Left ventricle myocardium superior (tissue), 1 donor: ENCODE data around the gene KCNIP1. TPM values are rescaled to one million over a fixed set of nuclear protein-coding genes. Genes with fewer than 3 reads are reported as not detected.
A peak's percentile ranks its signal among the peaks of the same experiment; 100 is the strongest.

Source experiments
- ATAC-seq: fragments of 200-7000 bp; cut with Tn5 transposase; one replicate; pipeline ENCODE4 v1.9.1; 2020; ENCODE audit warnings: mild to moderate bottlenecking, moderate library complexity
- DNase-seq: peaks from one replicate; pipeline ENCODE4 v3.0.0-alpha.2; 2020
- intact Hi-C: fragments of 100-400 bp; cut with micrococcal nuclease; formaldehyde crosslinking; loops from one replicate; pipeline ENCODE4 v1.11.0; 2022
- total RNA-seq: library from RNA; stranded (reverse); fragmentation: NEBNext Ultra II Directional; extraction: Animal tissue kit (Norgen Biotek cat#: 25700); gene quantifications from one replicate; pipeline ENCODE4 v1.2.1, GENCODE V29; 2021
- donor health status: DM: no; HTN: yes; CAD: no; lungs with severe emphysema.

The KCNIP1 gene
- total RNA-seq, 1 donor from 2014 or later: 0.20 TPM

DNA sequence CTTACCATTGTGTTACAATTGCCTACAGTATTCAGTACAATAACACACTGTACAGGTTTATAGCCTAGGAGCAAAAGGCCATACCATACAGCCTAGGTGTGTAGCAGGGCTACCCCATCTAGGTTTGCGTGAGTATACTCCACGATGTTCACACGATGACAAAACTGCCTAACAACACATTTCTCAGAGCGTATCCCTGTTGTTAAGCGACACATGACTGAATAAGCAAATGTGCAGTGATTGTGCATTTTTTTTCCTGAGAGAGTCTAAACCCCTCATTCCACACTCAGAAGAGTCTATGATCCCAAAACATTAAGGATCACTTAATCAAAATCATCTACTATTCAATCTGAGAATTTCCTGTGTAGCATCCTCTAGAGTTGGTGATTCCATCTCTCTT, 211.3 kb downstream of the KCNIP1 start:
- ATAC-seq (no peak), DNase-seq (no peak)
- intact Hi-C loops: no loop called here

DNA sequence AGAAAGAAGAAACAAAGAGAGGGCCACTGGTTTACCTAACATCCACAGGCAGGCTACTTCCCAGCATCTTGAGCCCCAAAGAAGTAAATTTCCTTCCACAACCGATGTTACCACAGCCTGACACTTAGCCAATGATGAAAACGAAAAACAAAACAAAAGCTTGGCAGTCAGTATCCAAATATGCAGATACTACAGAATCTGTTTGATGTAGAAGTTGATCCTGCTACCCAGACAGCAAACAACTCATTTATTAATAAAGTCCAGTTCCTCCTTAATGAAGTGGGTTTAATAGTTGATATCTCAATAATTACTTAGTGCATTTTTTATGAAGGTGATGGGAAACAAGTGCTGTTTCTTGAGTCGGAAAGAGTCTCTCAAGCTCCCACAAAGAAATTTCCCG, 212.6 kb downstream of the KCNIP1 start:
- no peak for ATAC-seq
- intact Hi-C loops: no loop called here
- DNase-seq: no peak

DNA sequence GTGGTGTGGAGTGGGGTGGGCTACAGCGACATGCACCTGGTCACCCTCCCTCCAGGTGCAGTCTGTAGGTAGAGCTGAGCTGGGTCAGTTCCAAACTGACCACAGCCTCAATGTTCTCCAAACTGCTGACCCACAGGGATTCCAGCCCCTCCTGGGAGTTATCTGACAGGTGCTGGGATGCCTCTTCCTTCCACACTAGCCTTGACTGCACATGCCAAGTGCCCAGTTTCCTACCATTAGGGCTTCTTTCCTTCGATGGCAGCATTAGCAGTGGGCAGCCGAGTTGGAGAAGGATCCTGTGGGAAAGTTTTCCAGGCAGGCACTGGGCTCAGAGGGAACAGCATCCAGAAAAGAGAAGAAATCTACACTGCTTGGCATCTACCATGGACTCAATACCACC, 215.7 kb downstream of the KCNIP1 start:
- intact Hi-C loops: no loop called here
- no peak for DNase-seq
- ATAC-seq: no peak

DNA sequence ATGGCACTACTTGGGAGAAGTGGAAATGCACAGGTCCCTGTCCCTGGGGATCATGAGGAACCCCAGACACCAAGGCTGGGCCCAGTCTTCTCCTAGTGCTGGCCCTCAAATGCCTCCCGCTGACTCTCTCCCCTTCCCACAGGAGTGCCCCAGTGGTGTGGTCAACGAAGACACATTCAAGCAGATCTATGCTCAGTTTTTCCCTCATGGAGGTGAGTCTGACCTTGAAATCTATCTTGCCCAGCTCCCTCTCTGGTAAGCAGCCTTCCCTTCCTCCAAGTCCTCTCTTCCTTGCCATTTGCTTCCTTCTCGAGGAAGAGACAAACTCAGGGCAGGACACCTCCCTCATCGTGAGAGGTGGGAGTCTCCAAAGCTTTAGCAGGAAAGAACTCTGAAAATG, 216.4 kb downstream of the KCNIP1 start:
- ATAC-seq: no peak
- intact Hi-C loops: no loop called here
- DNase-seq: no peak

DNA sequence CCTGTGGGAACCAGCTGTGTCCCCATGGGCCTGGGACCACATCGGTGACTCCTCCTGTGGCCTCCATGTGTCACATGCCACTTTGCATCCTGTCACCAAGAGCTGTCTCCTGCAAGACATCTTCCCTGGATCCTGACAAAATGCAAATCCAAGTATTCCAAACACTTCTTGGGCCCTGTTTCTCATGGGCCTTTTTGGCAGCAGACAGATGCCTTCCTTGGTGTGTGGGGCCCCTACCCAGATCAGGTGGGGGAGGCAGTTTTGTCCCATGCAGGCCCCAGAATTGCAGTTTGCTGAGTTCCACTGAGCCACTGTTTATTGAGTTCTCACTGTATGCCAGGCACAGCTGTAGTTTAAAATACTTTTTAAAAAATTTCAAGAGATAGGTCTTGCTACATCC, 217.2 kb downstream of the KCNIP1 start:
- DNase-seq (no peak), ATAC-seq (no peak)
- intact Hi-C loops: no loop called here

DNA sequence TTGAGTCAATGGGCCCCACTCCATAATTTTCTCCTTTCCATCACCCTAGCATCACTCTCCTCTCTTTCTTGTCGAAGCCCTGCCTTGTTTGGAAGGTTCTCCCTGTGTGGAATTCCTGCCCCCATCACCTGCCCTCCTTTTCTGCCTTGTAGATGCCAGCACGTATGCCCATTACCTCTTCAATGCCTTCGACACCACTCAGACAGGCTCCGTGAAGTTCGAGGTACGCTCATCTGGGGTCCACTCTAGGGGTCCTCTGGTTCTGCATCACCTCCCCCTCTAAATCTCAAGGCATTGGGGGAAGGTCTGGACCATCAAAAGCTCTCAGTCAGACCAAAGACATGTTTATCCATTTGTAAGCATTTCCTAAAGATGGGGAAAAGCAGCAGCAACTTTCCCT, 217.9 kb downstream of the KCNIP1 start:
- DNase-seq: no peak
- no peak for ATAC-seq
- intact Hi-C loops: no loop called here

DNA sequence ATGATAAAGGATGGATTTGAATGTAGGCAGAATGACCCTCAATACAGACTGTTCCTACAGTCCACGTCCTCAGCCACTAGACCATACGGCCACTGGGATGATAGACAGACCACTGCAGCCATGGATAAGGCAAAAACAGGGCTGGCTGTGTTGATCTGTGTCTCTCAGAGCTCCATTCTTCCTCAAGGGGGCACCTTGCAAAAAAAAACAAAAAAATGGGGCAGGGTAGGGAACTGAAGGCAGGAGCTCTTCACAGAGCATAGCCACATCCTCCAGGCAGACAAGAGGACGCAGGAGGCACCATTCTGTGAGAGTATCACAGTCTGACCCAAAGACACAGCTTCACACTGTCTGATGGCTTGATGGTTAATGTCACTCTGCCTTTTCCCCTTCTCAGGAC, 218.5 kb downstream of the KCNIP1 start:
- no peak for ATAC-seq
- intact Hi-C loops: no loop called here
- DNase-seq: no peak

DNA sequence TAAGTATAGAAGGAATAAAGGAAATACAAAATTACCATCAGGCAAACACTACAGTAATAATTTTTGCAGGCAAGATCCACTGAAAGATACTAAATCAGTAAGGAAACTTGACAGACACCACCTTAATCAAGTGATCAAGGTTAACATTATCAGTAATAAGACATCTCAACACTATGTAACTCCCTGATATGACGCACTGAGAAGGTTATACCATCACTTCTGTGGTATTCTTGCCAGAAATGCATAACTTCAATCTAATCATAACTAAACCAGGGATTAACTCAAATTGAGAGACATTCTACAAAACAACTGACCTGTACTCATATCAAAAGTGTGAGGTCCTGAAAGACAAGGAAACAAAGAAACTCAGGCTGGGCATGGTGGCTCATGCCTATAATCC, 227.2 kb downstream of the KCNIP1 start:
- ATAC-seq (no peak), DNase-seq (no peak)
- intact Hi-C loops: no loop called here

DNA sequence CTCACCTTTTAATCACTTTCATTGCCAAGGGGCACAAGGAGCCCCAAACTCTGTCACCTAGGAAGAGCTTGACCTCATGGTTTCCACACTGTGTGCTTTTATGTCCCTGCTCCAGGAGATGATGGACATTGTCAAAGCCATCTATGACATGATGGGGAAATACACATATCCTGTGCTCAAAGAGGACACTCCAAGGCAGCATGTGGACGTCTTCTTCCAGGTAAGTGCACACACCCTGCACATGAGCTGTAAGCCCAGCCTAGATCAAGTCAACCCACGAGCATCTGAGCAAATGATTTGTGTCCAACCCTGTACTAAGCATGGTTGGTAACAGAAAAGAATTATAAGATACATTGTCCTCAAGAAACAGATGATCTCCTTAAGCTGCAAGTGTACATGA, 228.9 kb downstream of the KCNIP1 start:
- no peak for ATAC-seq
- no peak for DNase-seq
- intact Hi-C loops: no loop called here

DNA sequence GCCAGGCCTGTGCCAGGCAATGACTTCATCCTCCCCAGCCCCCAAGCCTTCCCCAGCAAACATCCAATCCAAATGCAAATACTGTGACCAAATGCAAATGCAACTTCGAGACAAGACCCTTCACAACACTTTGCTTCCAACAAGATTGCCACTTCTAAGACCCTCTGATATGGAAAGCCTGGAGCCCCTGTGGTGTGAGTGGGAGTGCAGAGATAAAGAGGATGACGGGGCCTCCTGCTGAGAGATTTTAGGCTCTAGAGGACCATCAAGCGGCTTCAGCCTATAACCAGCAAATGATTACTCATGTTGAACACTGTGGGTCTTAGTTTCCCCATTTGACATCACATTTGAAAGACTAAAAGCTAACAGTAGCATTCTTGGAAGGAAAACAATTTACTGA, 233.1 kb downstream of the KCNIP1 start:
- intact Hi-C loops: no loop called here
- ATAC-seq (no peak), DNase-seq (no peak)

DNA sequence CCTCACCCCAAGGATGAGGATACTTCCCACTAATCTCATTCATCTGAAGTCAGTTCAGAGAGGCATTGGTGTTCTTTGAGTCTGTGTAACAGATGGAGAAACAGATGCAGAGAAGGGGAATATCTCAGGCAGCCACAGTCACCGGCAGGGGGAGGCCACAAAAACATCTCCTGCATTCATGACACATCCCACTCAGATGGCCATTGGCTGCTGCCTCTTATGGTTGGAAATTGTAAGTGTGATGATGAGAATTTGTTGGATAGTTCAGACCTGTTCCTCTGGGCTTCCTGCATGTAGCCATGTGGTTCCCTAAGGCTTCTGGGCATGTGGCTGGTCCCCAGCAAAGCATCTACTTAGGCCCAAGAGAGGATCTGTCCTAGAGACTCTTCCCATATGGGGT, 233.8 kb downstream of the KCNIP1 start:
- ATAC-seq (no peak), DNase-seq (no peak)
- intact Hi-C loops: no loop called here

DNA sequence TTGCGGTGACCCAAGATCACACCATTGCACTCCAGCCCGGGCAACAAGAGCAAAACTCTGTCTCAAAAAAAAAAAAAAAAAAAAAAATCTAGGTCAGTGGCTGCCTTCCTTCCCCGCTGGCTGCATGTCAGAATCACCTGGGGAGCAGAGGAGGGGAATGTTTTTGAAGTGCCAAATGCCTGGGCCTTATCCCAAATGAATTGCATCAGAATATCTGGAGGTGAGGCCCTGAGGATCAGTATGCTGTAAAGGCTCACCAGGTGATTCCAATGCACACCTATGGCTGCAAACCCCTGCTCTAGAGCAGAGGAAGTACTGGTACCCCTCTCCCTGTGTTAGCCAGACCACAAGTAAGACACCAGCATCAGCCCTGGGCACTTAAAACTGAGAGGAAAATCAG, 235.0 kb downstream of the KCNIP1 start:
- DNase-seq (no peak), ATAC-seq (no peak)
- intact Hi-C loops: no loop called here

DNA sequence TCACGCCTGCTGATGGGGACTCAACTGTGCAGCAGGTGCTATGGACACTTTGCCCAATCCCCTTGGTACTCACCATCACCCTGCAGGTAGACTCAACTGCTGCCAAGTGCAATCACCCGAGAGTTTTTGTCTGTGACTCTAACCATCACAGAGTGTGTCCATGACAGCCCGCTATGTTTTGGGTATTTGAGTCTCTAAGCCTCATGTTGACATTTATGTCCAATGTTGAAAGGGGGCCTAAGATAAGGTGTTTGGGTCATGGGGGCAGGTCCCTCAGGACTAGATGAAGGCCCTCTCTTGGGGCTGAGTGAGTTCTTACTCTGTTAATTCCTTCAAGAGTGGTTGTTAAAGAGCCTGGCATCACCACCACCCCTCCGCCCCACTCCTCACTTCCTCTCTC, 235.6 kb downstream of the KCNIP1 start:
- intact Hi-C loops: no loop called here
- DNase-seq (no peak), ATAC-seq (no peak)

DNA sequence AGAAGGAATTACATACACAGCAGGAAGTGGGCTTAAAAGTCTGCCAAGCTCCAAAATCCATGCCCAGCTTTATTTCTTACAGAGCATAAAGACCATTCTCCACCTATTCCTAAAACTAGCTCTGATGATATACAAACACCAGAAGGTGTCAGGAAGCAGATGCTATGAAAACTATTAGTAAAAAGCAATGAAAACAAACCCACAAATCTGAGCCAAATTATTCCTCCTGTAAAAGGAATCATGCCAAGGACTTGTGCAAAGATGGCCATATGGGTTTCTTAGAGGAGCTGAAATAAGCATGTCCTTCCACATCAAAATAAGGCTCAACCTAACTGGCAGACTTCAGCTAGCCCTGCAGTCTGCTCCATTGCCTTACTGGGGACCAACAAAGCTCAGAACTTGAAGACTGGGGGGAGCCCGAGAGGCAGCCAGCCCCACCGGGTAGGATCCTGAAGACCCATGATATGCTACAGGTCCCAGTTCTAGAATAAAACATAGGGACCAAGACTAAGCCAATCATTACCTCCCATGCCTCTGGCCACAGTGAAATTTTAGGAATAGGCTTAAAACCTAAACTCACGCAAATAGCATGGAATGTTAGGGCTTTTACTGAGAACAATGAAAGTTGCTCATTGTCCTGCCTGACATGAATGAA, 236.9 kb downstream of the KCNIP1 start:
- ATAC-seq: no peak

DNA sequence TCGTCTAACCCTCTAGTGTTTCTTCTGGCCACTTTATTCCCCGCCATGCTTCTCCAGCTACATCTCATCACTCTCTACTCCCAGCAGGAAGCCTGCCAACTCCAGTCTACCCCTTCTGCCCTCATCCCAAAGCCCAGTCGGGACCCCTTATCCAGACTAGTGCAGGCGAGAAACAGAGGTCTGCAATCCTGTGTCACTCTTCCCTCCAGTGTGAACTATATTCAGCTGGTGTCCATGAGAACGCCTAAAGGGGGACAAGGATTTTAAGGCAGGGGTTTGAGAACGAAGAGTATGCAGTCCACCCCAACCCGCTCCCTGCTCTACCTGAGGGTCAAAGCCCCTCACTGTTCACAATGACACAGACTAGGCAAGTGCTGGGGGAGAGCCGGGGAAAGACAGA, 238.0 kb downstream of the KCNIP1 start:
- DNase-seq: no peak
- ATAC-seq: no peak
- intact Hi-C loops: no loop called here

More for the DNA sequence above, 236.9 kb downstream of the KCNIP1 start:
- intact Hi-C loops: no loop called here
- DNase-seq: no peak

DNA sequence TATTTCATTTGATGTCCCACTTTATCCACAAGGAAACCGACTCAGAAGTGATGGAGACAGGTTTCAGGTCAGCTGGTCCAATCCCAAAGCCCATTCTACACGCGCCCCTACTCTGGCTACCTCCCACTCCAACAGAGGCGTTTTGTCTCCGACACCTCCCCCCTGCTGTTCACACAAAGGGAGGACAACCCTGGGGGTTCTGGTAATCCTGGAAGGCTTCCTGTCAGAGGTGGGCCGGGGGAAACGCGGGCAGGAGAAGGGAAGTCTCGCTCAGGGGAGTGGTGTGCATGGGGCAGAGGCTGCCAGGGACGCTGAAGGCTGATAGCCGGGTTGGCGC, 240.0 kb downstream of the KCNIP1 start:
- intact Hi-C loops: loop anchor here (2.0 kb wide), 1 partner anchor 47 kb away; no protein-coding TSS in a partner anchor
- ATAC-seq: no peak
- DNase-seq: no peak

DNA sequence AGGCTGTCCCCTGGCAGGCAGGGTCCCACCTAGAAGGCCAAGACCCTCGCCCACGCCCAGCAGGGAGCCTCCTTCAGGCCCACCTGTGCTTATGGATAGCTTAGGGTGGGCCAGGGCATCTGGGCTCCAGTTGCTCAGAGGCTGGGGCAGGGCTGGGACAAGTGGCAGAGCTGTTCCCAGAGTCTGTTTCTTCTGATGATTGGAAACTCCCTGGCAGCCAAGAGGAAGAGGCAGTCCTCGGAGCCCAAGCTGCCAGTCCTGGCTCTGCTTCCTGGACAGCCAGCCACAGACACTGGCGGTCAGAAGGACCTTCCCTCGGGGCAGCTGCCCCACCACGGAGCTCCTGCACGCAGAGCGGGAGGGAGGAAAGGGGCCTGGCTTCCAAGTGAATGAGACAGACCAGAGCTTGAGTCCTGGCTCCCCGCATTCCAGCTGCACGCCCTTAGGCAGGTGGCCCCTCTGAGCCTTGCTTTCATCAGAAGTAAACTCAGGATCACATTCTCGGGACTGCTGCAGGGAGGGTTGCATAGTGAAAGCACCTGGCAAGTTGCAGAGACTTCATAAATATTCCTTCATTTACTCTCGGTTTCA, 241.8 kb downstream of the KCNIP1 start:
- intact Hi-C loops: loop anchor here (2.0 kb wide), 1 partner anchor 45 kb away; no protein-coding TSS in a partner anchor
- peak; percentile 78 for ATAC-seq
- peak; percentile 84 for DNase-seq

DNA sequence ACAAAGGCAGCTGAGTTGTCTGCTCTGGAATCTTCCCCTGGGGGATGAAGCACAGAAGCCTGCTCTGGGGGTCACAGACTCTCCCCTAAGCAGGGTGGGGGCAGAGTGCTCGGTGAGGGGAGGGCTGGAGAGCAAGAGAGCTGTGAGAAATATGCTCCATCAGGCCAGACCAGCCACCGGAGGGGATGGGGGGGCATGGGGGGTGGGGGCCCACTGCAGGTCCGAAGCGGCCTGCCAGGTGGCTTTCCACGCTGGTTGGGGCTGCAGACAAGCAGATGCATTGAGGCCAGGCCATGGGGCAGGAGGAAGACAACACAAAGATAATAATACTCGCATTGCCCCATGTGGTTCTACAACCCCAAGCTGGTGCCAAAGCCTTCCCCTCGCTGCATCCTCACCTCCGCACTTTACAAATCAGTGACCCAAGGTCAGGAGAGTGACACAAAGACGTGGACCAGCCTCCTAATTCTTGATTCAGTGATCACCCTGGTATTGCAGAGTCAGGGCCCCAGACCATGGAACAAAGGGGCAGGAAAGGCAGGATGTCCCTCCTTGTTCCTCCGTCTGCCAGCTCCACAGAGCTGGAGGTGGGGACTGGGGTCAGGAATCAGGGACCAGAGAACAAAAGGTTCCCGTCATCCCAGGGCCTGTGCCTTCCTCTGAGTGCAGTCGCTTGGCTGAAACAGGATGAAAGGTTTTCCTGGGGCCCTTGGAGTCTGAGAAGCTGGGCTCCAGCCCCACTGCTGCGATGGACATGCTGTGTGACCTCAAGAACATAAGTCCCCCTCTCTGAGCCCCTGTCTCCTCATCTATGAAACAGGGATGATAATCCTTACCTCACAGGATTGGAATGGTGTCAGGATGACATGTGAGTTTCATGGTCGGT, 242.5 kb downstream of the KCNIP1 start:
- DNase-seq: peak; percentile 55
- ATAC-seq: peak; percentile 40
- intact Hi-C loops: no loop called here

DNA sequence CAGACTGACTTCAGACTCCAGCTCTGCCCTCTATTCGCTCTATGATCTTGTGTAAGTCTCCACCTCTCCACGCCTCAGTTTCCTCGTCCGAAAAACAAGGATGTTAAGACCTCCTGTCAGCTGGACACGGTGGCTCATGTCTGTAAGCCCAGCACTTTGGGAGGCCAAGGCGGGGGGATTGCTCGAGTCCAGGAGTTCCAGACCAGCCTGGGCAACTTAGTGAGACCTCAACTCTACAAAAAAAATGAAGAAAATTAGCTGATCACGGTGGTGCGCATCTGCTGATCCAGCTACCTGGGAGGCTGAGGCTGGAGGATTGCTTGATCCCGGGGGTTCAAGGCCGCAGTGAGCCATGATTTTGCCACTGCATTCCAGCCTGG, 243.1 kb downstream of the KCNIP1 start:
- intact Hi-C loops: no loop called here
- ATAC-seq: no peak

DNA sequence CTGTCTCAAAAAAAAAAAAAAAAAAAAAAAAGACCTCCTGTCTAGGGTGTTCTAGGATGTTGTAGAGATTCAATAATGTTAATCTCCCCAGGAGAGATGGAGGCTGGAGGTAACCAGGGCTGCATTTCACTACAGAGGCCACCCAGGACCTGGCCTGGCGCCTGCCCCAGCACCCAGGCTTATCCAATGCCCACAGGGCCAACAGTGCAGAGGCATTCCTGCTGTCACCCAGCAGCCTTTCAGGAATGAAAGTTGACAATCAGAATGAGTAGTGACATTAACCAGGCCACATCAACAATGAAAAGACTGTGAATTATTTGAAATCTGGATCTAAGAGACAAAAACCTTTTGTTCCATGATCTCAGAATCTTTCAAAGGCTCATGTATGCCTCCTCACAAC, 243.5 kb downstream of the KCNIP1 start:
- DNase-seq: peak; percentile 88
- ATAC-seq: peak; percentile 78

More for the DNA sequence above, 243.1 kb downstream of the KCNIP1 start:
- no peak for DNase-seq

DNA sequence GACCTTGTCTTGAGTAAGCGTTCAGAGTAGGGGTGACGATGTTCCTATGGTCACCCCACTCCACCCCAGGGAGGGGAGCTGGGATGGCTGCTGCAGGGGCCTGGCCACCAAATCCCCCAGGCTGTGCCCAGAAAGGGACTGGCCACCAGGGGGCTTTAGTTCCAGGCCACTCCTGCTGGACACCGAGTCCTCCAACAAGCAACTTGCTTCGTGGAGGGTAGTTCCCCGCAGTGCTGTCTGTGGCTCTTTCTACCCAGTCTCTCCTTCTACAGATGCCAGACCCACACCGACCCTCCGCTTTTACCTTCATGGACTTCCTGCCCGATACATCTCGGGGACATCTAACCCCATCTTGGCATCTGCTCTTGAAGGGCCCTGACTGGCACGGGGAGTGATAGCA, 244.0 kb downstream of the KCNIP1 start:
- intact Hi-C loops: no loop called here

More for the DNA sequence above, 243.5 kb downstream of the KCNIP1 start:
- intact Hi-C loops: no loop called here

More for the DNA sequence above, 244.0 kb downstream of the KCNIP1 start:
- DNase-seq: peak; percentile 49
- ATAC-seq: peak; percentile 4
